Karpas-422 (cell line): ENCODE measurements around the gene PERM1. TPM values are rescaled to one million over a fixed set of nuclear protein-coding genes. Genes with fewer than 3 reads are reported as not detected.

Source experiments
- DNase-seq: peaks from one replicate; pipeline ENCODE4 v3.0.0-alpha.2; 2015
- H2AFZ ChIP-seq: fragments of 200-600 bp; sonication (generic); 2 replicates; pipeline ENCODE4 v1.6.1; 2014; ENCODE audit warnings: antibody characterized with exemption, low read length, mixed read lengths
- H3K27ac ChIP-seq: fragments of 200-600 bp; sonication (generic); 2 replicates; pipeline ENCODE4 v1.5.1; 2014; ENCODE audit warnings: mild to moderate bottlenecking, low read length, moderate library complexity
- H3K27me3 ChIP-seq: fragments of 200-600 bp; sonication (generic); 2 replicates; pipeline ENCODE4 v1.6.1; 2014; ENCODE audit warnings: low read length, mixed read lengths
- H3K36me3 ChIP-seq: fragments of 200-600 bp; sonication (generic); 2 replicates; pipeline ENCODE4 v1.6.1; 2014; ENCODE audit warnings: low read length, mixed read lengths; ENCODE audit not compliant: insufficient read depth
- H3K4me1 ChIP-seq: fragments of 200-600 bp; sonication (generic); 2 replicates; pipeline ENCODE4 v1.6.1; 2014; ENCODE audit warnings: mild to moderate bottlenecking, low read length, mixed read lengths
- H3K4me2 ChIP-seq: fragments of 200-600 bp; sonication (generic); 2 replicates; pipeline ENCODE4 v1.6.1; 2014; ENCODE audit warnings: low read length, low read depth, mild to moderate bottlenecking; ENCODE audit not compliant: poor library complexity, severe bottlenecking
- H3K4me3 ChIP-seq: fragments of 200-600 bp; sonication (generic); 2 replicates; pipeline ENCODE4 v1.5.1; 2014; ENCODE audit warnings: mild to moderate bottlenecking, antibody characterized with exemption, low read length, mixed read lengths
- H3K79me2 ChIP-seq: fragments of 200-600 bp; sonication (generic); 2 replicates; pipeline ENCODE4 v1.6.1; 2014; ENCODE audit warnings: mild to moderate bottlenecking, low read length, mixed read lengths
- H3K9ac ChIP-seq: fragments of 200-600 bp; sonication (generic); 2 replicates; pipeline ENCODE4 v1.6.0; 2014; ENCODE audit warnings: low read length
- H3K9me2 ChIP-seq: fragments of 200-600 bp; sonication (generic), shearing (Covaris generic); replicated peaks from 2 replicates; pipeline ENCODE4 v1.6.0; 2014; ENCODE audit warnings: mild to moderate bottlenecking, low read length, moderate library complexity; ENCODE audit not compliant: insufficient read depth
- H3K9me3 ChIP-seq: fragments of 300-700, 200-600 bp; sonication (generic); 2 replicates; pipeline ENCODE4 v1.6.1; 2014; ENCODE audit warnings: low read length, mixed read lengths
- H4K20me1 ChIP-seq: fragments of 200-600 bp; sonication (generic); 2 replicates; pipeline ENCODE4 v1.6.1; 2014; ENCODE audit warnings: mild to moderate bottlenecking, antibody characterized with exemption, low read length, low read depth; ENCODE audit not compliant: insufficient read depth
- total RNA-seq: library from RNA; depleted of rRNA; stranded (reverse); fragments of >200 nt; shearing (Covaris generic); gene quantifications from 2 replicates; pipeline ENCODE4 v1.2.3, GENCODE V29; 2014; ENCODE audit warnings: low replicate concordance

The PERM1 gene
- total RNA-seq, 1 experiment from 2014 or later: not detected

DNA sequence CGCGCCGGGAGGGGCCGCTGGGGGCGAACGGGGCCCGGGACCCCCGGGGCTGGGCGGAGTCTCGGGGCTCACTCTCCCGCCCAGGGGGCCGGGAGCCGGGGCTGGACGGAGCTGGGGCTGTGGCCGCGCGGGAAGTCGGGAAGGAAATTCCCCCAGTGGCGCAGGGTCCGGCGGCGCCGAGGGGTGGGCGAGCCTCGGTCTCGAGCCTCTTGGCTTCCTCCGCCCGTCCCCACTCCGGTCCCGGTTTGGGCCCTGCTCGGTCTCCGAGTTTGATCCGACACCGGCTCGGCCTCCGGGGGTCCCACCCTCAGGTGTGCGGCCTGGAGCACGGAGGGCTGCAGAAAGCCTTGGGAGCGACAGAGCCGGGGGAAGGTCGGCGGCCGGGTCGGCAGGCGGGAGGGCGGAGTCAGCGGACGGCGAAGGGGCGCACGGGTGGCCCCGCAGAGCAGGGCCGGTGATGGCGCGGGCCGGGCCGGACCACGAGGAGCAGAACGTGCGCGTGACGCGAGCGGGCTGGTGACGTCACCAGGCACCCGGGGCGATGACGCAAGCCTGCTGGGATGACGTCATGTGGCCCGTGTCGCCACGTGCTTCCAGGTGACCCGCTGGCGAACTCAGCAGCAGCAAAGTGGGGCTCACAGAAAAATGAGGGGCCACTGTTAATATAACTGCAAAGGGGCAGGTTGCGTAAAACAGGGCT, 18.6 kb upstream of the PERM1 start:
- no peaks in the 10 kb centered on the region for H3K27me3 ChIP-seq
- H3K9me2 ChIP-seq: no peaks in the 10 kb centered on the region
- H3K9ac ChIP-seq: no peak overlapping the region
- no peak overlapping the region for H3K4me2 ChIP-seq
- no peaks in the 10 kb centered on the region for H3K36me3 ChIP-seq
- H3K4me3 ChIP-seq: no peak overlapping the region
- H3K79me2 ChIP-seq: no peaks in the 10 kb centered on the region
- no peak for DNase-seq
- no peak overlapping the region for H3K27ac ChIP-seq
- no peak overlapping the region for H2AFZ ChIP-seq
- no peaks in the 10 kb centered on the region for H3K9me3 ChIP-seq
- no peaks in the 10 kb centered on the region for H3K4me1 ChIP-seq
- H4K20me1 ChIP-seq: no peaks in the 10 kb centered on the region

DNA sequence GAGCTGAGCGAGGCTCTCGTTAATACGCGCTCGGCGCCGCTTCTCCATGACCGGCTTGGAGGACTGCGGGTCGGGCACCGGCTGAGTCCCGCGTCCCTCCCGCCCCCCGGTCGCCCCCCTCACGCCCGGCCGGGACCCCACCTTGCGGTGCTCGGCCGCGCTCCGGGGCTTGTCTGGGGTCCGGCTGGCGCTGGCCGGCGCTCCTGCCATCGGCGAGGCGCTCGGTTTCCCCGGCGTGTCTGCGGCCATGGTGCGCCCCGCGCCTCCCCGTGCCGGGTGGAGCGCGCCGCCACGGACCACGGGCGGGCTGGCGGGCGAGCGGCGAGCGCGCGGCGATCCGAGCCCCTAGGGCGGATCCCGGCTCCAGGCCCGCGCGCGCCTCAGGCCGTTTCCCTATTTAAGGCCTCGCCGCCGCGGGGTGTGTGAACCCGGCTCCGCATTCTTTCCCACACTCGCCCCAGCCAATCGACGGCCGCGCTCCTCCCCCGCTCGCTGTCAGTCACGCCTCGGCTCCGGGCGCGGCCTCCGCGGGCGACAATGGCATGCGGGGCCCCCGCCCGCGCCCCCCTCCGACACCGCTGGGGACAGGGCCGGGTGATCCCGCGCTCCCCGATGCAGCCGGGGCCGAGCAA, 17.9 kb upstream of the PERM1 start, which contains the start of gene HES4:
TSS of gene HES4 (minus strand) at position 373 of the 632 bp plus-strand sequence. CDS start at position 249, 124 bp downstream.
- H3K9me2 ChIP-seq: no peaks in the 10 kb centered on the region
- H3K9me3 ChIP-seq: no peaks in the 10 kb centered on the region
- H3K4me1 ChIP-seq: no peaks in the 10 kb centered on the region
- no peak for DNase-seq
- H3K4me2 ChIP-seq: no peak within 1 kb of the TSS
- H3K36me3 ChIP-seq: no peaks in the 10 kb centered on the region
- H3K4me3 ChIP-seq: no peak within 1 kb of the TSS
- no peak within 1 kb of the TSS for H2AFZ ChIP-seq
- H4K20me1 ChIP-seq: no peaks in the 10 kb centered on the region
- no peak within 1 kb of the TSS for H3K9ac ChIP-seq
- no peaks in the 10 kb centered on the region for H3K79me2 ChIP-seq
- no peaks in the 10 kb centered on the region for H3K27me3 ChIP-seq
- no peak within 1 kb of the TSS for H3K27ac ChIP-seq

DNA sequence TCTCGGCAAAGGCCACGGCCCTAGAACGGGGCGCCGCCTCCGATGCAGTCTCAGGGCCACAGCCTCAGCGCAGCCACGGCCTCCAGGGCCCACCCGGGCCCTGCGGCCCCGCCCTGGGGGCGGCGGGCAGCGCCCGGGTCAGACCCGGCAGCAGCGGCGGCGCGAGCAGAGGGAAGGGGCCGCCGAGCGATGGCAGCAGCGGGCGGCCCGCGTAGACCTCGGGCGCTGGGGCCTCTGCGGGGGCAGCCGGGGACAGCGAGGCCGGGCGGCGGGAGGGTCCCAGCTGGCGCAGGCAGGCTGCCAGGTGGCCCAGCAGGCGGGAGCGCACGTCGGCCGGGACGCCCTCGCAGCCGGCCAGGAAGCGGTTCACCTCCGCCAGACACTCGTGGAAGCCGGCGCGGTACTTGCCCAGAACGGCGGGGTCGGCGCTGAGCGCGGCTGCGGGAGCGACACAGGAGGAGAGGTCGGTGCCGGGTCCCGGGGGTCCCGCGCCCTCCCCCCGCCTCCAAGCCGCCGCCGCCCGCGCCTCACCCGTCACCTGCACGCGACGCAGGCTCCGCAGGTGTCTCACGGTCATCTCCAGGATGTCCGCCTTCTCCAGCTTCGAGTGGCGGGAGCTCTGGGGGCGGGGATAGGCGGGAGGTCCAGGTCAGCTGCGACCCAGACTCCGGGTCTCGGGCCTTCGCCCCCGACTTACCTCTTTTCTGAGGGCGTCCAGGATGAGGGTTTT, 17.3 kb upstream of the PERM1 start:
- Histone ChIP-seq H2AFZ (no peak overlapping the region), H3K36me3 (no peaks in the 10 kb centered on the region), H3K79me2 (no peaks in the 10 kb centered on the region), H3K4me1 (no peaks in the 10 kb centered on the region), H3K27ac (no peak overlapping the region), H3K27me3 (no peaks in the 10 kb centered on the region), H4K20me1 (no peaks in the 10 kb centered on the region), H3K4me2 (no peak overlapping the region), H3K9me3 (no peaks in the 10 kb centered on the region), H3K9ac (no peak overlapping the region), H3K9me2 (no peaks in the 10 kb centered on the region), H3K4me3 (no peak overlapping the region)
- no peak for DNase-seq

DNA sequence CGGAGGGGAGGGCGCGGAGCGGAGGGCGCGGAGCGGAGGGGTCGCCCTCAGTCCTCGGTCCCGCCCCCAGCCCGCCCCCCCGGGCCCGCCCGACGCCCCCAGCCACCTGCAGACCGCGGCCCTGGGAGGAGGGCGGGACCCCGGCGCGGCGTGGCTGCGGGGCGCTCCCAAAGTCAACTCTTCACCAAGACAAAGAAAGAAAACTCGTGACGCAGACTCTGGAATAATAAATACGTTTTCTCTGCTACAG, 16.8 kb upstream of the PERM1 start:
- H3K4me3 ChIP-seq: no peak overlapping the region
- no peak for DNase-seq
- no peaks in the 10 kb centered on the region for H3K4me1 ChIP-seq
- no peak overlapping the region for H2AFZ ChIP-seq
- H3K9me3 ChIP-seq: no peaks in the 10 kb centered on the region
- no peaks in the 10 kb centered on the region for H3K27me3 ChIP-seq
- H3K9me2 ChIP-seq: no peaks in the 10 kb centered on the region
- H3K79me2 ChIP-seq: no peaks in the 10 kb centered on the region
- no peak overlapping the region for H3K4me2 ChIP-seq
- no peaks in the 10 kb centered on the region for H3K36me3 ChIP-seq
- no peak overlapping the region for H3K27ac ChIP-seq
- H4K20me1 ChIP-seq: no peaks in the 10 kb centered on the region
- H3K9ac ChIP-seq: no peak overlapping the region

DNA sequence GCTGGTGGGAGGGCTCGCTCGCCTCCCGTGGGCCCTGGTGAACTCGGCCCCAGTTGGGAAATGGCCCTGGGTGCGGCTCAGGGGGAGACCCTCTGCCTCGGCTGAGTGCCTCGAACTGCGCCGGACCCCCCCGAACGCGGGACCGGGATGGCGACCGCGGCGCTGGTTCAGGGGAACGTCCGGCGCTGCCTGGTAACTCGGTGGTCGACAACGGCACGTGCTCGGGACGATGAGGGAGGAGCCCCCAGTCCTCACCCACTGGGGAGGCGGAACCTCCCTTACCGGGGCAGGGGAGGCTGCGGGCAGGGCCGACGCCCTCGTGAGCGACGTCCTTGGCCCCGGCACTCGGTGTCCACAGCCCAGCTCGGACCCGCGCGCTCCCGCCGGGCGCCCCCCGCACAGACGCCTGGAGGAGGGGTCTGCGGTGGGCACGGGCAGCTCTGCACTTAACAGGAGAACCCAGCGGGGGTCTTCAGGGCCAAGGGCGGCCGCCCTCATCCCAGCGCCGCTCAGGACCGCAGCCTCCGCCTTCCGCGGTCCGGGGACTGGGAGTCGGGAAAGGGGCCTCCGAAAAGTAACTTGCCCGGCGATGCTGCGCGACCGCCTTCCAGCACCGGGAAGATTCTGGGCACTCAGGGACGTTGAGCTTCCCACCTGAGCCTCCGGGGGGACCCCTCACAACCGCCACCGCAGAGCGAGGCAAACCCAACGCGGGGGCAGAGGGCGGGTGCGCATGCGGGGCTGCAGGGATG, 16.3 kb upstream of the PERM1 start:
- Histone ChIP-seq H3K4me1 (no peaks in the 10 kb centered on the region), H3K27ac (no peak overlapping the region), H3K9ac (no peak overlapping the region), H3K4me2 (no peak overlapping the region), H4K20me1 (no peaks in the 10 kb centered on the region), H3K36me3 (no peaks in the 10 kb centered on the region), H3K4me3 (no peak overlapping the region), H3K79me2 (no peaks in the 10 kb centered on the region), H3K9me2 (no peaks in the 10 kb centered on the region), H2AFZ (no peak overlapping the region), H3K9me3 (no peaks in the 10 kb centered on the region), H3K27me3 (no peaks in the 10 kb centered on the region)
- DNase-seq: no peak

DNA sequence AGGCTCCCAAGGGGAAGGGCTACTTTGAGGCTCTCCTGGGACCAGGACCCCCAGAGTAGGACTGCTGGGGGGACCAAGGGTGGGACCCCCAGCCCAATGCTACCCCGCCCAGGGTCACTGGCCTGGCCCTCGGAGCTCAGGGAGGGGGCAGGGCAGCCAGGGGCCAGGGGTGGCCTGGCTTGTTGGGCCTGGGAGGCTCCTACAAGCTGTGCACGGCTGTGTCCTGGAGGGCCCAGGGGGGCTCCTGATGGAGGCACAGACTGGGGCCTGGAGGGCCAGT, 15.8 kb upstream of the PERM1 start:
- H2AFZ ChIP-seq: no peak overlapping the region
- H3K27me3 ChIP-seq: no peaks in the 10 kb centered on the region
- H3K27ac ChIP-seq: no peak overlapping the region
- H4K20me1 ChIP-seq: no peaks in the 10 kb centered on the region
- H3K79me2 ChIP-seq: no peaks in the 10 kb centered on the region
- no peaks in the 10 kb centered on the region for H3K4me1 ChIP-seq
- no peaks in the 10 kb centered on the region for H3K9me3 ChIP-seq
- H3K9me2 ChIP-seq: no peaks in the 10 kb centered on the region
- no peaks in the 10 kb centered on the region for H3K36me3 ChIP-seq
- no peak overlapping the region for H3K4me3 ChIP-seq
- no peak overlapping the region for H3K4me2 ChIP-seq
- no peak overlapping the region for H3K9ac ChIP-seq
- no peak for DNase-seq

DNA sequence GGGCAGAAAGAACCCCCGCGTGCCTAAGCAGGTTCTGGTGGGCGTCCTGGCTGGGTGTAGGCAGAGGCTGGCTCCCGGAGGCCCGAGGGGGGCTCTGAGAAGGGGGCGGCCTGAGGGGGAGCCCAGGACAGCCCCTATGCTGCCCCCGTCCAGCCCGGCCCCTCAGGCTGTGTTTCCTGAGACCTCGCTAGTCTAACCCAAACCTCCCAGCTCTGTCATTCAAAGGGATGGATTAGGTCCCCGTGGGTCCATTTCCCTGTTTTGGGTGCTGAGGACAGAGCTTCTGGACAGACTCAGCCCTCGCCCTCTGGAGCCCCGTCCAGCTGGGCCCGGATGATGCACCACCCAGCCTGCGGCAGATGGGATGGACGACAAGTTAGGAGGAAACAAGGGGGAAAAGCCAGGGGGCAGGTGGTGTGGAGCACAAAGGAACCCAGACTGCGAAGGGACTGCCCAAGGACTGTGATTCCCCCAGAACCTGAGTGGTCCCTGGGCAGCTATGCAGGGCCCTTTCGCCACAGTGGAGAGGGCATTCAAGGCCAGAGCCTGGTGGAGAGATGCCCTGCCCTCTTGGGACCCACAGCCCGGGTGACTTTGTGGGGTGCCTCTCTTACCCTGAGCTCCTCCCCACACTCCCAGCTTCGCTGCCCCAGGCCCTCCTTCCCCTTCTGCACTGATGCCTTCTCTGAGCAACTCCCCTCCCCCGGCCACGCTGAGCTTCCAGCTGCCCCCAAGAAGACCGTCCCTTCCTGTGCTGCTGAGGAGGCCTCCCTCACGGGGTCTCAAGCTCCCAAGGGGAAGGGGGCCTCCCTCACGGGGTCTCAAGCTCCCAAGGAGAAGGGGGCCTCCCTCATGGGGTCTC, 15.2 kb upstream of the PERM1 start:
- no peak overlapping the region for H3K4me3 ChIP-seq
- no peak overlapping the region for H3K27ac ChIP-seq
- H3K27me3 ChIP-seq: no peaks in the 10 kb centered on the region
- no peaks in the 10 kb centered on the region for H4K20me1 ChIP-seq
- H3K36me3 ChIP-seq: no peaks in the 10 kb centered on the region
- H3K9me2 ChIP-seq: no peaks in the 10 kb centered on the region
- no peak overlapping the region for H3K9ac ChIP-seq
- H2AFZ ChIP-seq: no peak overlapping the region
- no peak overlapping the region for H3K4me2 ChIP-seq
- H3K4me1 ChIP-seq: no peaks in the 10 kb centered on the region
- no peak for DNase-seq
- no peaks in the 10 kb centered on the region for H3K9me3 ChIP-seq
- no peaks in the 10 kb centered on the region for H3K79me2 ChIP-seq
